ENCODE measurements around the gene IL25.

IL25 gene

GRCh38 chr14:23354990-23355389, 17.6 kb upstream of the IL25 start:
- no peak for DNase-seq

- no peak for DNase-seq
Observed at GRCh38 chr14:23355871-23356435, 16.7 kb upstream of the IL25 start.

GRCh38 chr14:23356662-23357061, 15.9 kb upstream of the IL25 start:
- DNase-seq: no peak

GRCh38 chr14:23357261-23357660, 15.3 kb upstream of the IL25 start:
- DNase-seq: no peak

DNA sequence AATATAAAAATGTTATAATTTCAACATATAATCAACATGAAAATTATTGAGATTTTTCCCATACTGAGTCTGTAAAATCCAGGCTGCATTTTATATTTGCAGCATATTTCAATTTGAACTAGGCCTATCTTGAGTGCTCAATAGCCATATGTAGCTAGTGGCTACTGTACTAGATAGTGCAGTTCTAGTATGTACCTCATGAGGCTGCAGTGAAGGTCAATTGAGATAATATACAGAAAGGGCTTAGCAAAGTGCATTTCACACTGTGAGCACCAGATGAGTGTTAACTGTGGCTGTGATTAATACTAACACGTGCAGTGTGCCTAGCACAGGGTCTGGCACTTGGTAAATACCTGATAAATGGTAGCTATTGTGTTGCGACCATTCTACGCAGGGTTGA, 14.6 kb upstream of the IL25 start:
- DNase-seq: no peak

- no peak for DNase-seq
Observed at GRCh38 chr14:23358553-23359166, 13.9 kb upstream of the IL25 start.

GRCh38 chr14:23359167-23359626, 13.4 kb upstream of the IL25 start:
- no peak for DNase-seq

- DNase-seq: no peak
Observed at GRCh38 chr14:23359722-23360447, 12.7 kb upstream of the IL25 start.

GRCh38 chr14:23360496-23360895, 12.1 kb upstream of the IL25 start:
- no peak for DNase-seq

GRCh38 chr14:23361320-23361719, 11.3 kb upstream of the IL25 start:
- no peak for DNase-seq

- no peak for DNase-seq
Observed at GRCh38 chr14:23361763-23362162, 10.8 kb upstream of the IL25 start.

GRCh38 chr14:23362200-23362599, 10.4 kb upstream of the IL25 start:
- DNase-seq: no peak

- no peak for DNase-seq
Observed at GRCh38 chr14:23364164-23365035, 8.2 kb upstream of the IL25 start.

DNA sequence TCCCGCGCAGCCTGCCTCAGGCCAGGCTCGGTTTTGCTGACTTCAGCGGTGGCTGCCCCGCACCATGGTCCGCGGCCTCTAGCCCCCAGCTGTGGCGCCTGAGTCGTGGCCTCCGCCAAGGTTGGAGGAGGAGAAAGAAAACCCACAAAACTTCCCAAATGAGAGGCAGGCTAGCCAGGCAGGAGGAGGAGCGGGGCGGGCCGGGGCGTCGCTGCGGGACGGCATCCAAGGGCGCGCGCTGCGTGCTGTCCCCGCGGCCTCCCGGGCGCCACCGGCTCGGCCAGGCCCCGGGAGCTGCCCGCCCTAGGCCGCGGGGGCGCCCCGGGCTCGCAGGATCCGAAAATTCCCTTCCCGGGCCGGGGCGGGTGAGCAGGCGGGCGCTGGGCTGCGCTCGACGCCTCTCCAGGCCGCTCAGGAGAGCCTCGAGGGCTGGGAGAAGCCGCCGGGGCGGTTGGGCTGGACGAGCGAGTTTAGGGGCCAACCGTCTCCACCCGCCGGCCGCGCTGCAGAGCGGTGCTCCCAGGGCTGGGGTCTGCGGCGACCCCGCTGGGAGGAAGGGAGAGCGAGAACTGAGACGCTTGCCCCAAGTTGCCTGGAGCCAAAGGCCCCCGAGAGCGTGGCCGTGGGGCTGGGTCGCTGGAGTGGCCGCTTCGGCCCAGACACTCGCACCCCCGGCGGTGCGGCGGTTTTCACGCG, 7.4 kb upstream of the IL25 start, which contains the start of gene EFS:
Gene EFS, minus strand, starts transcription at position 137 of the 696 bp plus-strand sequence. CDS start 147 bp downstream, outside the sequence.
- no peak for DNase-seq

DNA sequence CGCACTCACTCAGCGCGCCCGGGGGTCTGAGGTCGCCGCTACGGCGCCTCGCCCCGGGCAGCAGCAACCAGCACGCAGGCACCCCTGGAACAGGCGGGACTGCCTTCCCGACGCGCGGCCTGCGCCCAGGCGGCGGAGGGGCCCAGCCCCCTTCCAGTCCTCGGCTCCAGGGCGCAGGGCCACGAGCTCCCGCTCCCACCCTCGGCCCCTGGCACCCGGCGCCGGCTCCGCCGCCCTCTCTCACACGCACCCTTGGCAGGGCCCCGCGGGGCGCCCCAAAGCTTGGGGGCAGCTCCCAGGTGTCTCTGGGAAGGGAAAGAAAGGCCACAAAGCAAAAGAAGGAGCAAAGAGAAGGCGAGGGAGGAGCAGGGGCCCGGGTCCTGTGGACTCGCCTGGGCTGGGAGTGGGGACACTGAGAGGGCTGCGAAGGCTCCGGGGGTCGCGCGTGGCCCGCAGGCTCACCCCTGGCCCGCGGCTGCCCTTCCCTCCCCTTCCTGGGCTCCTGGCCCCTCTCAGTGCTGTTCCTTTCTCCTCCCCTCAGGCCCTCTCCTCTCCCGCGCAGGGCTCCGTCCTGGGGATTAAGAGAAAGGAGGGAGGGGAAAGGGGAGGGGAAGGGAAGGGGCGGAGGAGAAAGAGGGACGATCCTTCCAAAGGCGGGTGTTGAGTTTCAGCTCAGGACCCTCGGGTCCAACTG, 6.7 kb upstream of the IL25 start:
- no peak for DNase-seq

- no peak for DNase-seq
Observed at GRCh38 chr14:23366426-23366921, 6.1 kb upstream of the IL25 start.

DNA sequence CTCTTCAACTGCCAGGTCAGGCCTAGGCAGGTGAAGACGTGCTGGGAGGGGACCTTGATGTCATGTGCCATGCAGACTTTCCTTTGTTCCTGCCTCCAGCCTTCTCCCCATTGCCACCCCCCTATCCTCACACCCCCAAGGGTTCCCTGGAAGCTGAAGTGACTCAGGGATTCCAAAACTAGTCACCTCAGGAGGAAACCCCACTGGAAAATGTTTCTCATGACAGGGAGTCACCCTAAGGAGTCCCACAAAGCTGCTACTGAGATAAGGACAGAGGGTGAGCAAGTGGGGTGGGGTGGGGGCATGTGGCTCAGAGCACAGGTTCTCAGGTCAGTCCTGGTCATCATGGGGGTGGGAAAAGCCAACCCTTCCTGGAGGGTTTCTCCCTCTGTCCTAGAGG, 2.4 kb upstream of the IL25 start:
- DNase-seq: no peak

GRCh38 chr14:23371865-23372264, 744 bp upstream of the IL25 start:
- DNase-seq: no peak

DNA sequence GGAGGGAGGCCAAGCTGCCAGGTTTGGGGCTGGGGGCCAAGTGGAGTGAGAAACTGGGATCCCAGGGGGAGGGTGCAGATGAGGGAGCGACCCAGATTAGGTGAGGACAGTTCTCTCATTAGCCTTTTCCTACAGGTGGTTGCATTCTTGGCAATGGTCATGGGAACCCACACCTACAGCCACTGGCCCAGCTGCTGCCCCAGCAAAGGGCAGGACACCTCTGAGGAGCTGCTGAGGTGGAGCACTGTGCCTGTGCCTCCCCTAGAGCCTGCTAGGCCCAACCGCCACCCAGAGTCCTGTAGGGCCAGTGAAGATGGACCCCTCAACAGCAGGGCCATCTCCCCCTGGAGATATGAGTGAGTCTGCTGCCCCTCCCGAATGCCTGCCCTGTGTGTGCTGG, 432 bp downstream of the IL25 start:
- DNase-seq: no peak

DNA sequence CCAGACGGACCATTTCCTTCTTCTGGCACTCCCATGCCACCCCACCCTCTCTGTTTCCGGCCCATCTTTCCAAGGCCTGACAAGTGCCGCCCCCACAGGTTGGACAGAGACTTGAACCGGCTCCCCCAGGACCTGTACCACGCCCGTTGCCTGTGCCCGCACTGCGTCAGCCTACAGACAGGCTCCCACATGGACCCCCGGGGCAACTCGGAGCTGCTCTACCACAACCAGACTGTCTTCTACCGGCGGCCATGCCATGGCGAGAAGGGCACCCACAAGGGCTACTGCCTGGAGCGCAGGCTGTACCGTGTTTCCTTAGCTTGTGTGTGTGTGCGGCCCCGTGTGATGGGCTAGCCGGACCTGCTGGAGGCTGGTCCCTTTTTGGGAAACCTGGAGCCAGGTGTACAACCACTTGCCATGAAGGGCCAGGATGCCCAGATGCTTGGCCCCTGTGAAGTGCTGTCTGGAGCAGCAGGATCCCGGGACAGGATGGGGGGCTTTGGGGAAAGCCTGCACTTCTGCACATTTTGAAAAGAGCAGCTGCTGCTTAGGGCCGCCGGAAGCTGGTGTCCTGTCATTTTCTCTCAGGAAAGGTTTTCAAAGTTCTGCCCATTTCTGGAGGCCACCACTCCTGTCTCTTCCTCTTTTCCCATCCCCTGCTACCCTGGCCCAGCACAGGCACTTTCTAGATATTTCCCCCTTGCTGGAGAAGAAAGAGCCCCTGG, 3.1 kb downstream of the IL25 start:
- DNase-seq: no peak
